Body of pancreas (tissue), 4 donors: Measurements from ENCODE around the gene HRH1.

Experiments used
- POLR2A ChIP-seq, 3 donors: fragments of 450-650 bp; IDR thresholded peaks; one replicate each; pipeline ENCODE4 v1.6.1; 2016; ENCODE audit warnings: antibody characterized with exemption in 3 of 3, mild to moderate bottlenecking in 2 of 3
- TF ChIP-seq, protein P1 (sequence below), 7 experiments: fragments of 450-650 bp in 4 of 7; fragments of 200-600 bp in 3 of 7; sonication (generic) in 3 of 7; IDR thresholded peaks; one replicate each; pipeline ENCODE4 v1.5.1; 2016 to 2019; ENCODE audit warnings: antibody characterized with exemption in 7 of 7

DNA sequence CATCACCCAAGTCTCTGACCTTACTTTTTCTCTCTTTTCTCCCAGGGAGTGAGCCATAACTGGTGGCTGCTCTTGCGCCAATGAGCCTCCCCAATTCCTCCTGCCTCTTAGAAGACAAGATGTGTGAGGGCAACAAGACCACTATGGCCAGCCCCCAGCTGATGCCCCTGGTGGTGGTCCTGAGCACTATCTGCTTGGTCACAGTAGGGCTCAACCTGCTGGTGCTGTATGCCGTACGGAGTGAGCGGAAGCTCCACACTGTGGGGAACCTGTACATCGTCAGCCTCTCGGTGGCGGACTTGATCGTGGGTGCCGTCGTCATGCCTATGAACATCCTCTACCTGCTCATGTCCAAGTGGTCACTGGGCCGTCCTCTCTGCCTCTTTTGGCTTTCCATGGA, 104.7 kb downstream of the HRH1 start:
- TF ChIP-seq POLR2A (IDR thresholded peaks at IDR 0.05): no peak
- TF ChIP-seq, protein P1, sequence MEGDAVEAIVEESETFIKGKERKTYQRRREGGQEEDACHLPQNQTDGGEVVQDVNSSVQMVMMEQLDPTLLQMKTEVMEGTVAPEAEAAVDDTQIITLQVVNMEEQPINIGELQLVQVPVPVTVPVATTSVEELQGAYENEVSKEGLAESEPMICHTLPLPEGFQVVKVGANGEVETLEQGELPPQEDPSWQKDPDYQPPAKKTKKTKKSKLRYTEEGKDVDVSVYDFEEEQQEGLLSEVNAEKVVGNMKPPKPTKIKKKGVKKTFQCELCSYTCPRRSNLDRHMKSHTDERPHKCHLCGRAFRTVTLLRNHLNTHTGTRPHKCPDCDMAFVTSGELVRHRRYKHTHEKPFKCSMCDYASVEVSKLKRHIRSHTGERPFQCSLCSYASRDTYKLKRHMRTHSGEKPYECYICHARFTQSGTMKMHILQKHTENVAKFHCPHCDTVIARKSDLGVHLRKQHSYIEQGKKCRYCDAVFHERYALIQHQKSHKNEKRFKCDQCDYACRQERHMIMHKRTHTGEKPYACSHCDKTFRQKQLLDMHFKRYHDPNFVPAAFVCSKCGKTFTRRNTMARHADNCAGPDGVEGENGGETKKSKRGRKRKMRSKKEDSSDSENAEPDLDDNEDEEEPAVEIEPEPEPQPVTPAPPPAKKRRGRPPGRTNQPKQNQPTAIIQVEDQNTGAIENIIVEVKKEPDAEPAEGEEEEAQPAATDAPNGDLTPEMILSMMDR (IDR thresholded peaks at IDR 0.05): no peak
